Fibroblast of villous mesenchyme (primary cell): ENCODE results near the gene MRPL17. TPM values are rescaled to one million over a fixed set of nuclear protein-coding genes. Genes with fewer than 3 reads are reported as not detected.
A peak's percentile ranks its signal among the peaks of the same experiment; 100 is the strongest.

Source experiments
- DNase-seq: peaks from one replicate; pipeline ENCODE4 v3.0.0-alpha.2; 2010; ENCODE audit warnings: low read depth
- H3K4me3 ChIP-seq: 2 replicates; pipeline ENCODE4 v1.5.1; 2011; ENCODE audit warnings: low read depth, mild to moderate bottlenecking, low read length
- CTCF ChIP-seq: IDR thresholded peaks from 2 replicates; pipeline ENCODE4 v1.5.1; 2012; ENCODE audit warnings: low read depth, mild to moderate bottlenecking, low read length; ENCODE audit not compliant: insufficient read depth
- total RNA-seq: library from RNA; depleted of rRNA; stranded (reverse); fragments of >200 nt; gene quantifications from 2 replicates; pipeline ENCODE4 v1.2.3, GENCODE V29; 2012

The MRPL17 gene
- total RNA-seq, 1 donor = 70.0 TPM

- TF ChIP-seq CTCF = no peak
- H3K4me3 ChIP-seq = peak overlapping the region; percentile 99
- DNase-seq = peak; percentile 43
Observed at GRCh38 chr11:6681949-6682348, 1.2 kb downstream of the MRPL17 start.

GRCh38 chr11:6681505-6681904 is 1.6 kb downstream of the MRPL17 start:
- H3K4me3 ChIP-seq = peak overlapping the region; percentile 99
- no peak for DNase-seq
- TF ChIP-seq CTCF = no peak

- DNase-seq = no peak
- TF ChIP-seq CTCF = no peak
- H3K4me3 ChIP-seq = no peak overlapping the region
Observed at GRCh38 chr11:6677018-6677417, 6.1 kb downstream of the MRPL17 start.

GRCh38 chr11:6674862-6675261 is 8.3 kb downstream of the MRPL17 start:
- no peak for TF ChIP-seq CTCF
- DNase-seq = no peak
- H3K4me3 ChIP-seq = no peak overlapping the region

GRCh38 chr11:6674219-6674597 is 8.9 kb downstream of the MRPL17 start:
- TF ChIP-seq CTCF = no peak
- no peak overlapping the region for H3K4me3 ChIP-seq
- no peak for DNase-seq

- no peak for TF ChIP-seq CTCF
- DNase-seq = no peak
- H3K4me3 ChIP-seq = no peak overlapping the region
Observed at GRCh38 chr11:6673523-6674218, 9.5 kb downstream of the MRPL17 start.

- TF ChIP-seq CTCF = no peak
- DNase-seq = no peak
- H3K4me3 ChIP-seq = no peak overlapping the region
Observed at GRCh38 chr11:6671991-6672390, 11.1 kb downstream of the MRPL17 start.
